Measurements from ENCODE around the gene BUB3.
A peak's percentile ranks its signal among the peaks of the same experiment; 100 is the strongest.
"Not testable (repeated sequence)": the region's sequence is repeated elsewhere in the genome, so short reads cannot be mapped to it uniquely, and the experiment has no call there.

BUB3 gene

DNA sequence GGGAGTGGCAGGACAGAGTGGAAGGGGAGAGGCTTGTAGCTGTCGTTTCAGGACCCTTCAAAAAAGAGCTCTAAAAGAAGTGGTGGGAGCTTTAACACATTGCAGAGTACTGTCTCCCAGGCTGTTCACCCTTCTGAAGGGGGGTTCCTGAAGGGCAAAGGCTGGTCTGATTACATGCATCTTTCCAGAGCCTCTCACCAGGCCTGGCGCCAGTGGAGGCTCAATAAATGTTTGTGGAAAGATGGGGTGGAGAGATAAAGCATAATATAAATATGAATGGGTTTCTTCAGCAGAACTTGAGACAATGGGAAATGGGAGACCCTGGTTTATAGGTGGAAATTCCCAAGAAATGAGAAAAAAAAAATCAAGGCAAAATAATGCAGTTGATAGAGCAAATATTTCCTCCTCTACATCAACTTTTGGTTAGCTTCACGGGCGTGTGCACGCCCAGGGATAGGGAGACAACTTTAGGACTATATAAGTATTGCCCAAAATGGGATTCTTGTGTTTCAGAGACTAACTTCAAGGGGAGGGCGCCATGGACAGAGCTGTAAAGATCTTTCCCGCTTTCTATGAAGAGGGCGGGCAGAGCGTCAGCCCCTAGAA lies 613 bp upstream of the BUB3 start:
- H3K4me3 Mint-ChIP-seq, result peak overlapping the region; percentile 98 to 100
- DNase-seq (no peak), ATAC-seq (replicated peaks) (no peak)
- H3K36me3 Mint-ChIP-seq (ENCODE audit: insufficient read depth), result peaks cover 38% of the 10 kb centered on the region
- H3K4me1 Mint-ChIP-seq (ENCODE audit: low read depth in 2 of 2), result peaks cover 41 to 48% of the 10 kb centered on the region in 2 donors
- H3K9me3 Mint-ChIP-seq, result no peaks in the 10 kb centered on the region
- peaks cover 14 to 31% of the 10 kb centered on the region in 2 donors for H3K27me3 Mint-ChIP-seq
- H3K27ac Mint-ChIP-seq, result peak overlapping the region; percentile 98

DNA sequence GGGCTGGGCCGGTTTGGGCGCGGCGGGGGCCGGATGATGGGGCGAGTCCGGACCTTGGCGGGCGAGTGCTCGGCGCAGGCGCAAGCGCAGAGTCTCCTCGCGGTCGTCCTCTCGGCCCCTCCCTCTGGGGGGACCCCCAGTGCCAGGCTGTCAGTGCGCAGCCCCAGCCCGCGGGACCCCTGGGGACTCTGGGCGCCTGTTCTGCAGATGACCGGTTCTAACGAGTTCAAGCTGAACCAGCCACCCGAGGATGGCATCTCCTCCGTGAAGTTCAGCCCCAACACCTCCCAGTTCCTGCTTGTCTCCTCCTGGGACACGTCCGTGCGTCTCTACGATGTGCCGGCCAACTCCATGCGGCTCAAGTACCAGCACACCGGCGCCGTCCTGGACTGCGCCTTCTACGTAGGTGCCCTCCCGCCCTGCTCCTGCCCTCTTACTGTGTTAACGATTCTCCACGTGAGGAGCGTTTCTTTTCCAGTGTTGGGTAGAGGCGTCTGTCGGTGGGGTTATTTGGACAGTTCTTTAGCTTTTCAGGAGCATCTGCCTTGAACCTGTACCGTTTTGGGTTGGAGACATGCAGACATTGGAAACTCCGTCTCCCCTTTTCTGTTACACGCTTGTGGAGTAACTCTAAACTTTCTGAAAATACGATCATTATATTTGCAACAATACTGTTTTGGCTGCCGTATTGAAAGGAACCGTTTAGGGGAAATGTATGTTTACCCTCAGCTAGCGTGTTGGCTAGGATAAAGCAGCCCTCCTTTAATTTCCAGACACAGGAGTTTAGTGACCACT lies 706 bp downstream of the BUB3 start:
- Mint-ChIP-seq H3K36me3 (ENCODE audit: insufficient read depth) (peaks cover 39% of the 10 kb centered on the region), H3K9me3 (no peaks in the 10 kb centered on the region), H3K4me3 (peak overlapping the region; percentile 98 to 100), H3K4me1 (ENCODE audit: low read depth in 2 of 2) (peaks cover 39 to 49% of the 10 kb centered on the region in 2 donors), H3K27me3 (peaks cover 5 to 17% of the 10 kb centered on the region in 2 donors), H3K27ac (peak overlapping the region; percentile 98)
- ATAC-seq (replicated peaks) (peak; percentile 13), DNase-seq (no peak)

DNA sequence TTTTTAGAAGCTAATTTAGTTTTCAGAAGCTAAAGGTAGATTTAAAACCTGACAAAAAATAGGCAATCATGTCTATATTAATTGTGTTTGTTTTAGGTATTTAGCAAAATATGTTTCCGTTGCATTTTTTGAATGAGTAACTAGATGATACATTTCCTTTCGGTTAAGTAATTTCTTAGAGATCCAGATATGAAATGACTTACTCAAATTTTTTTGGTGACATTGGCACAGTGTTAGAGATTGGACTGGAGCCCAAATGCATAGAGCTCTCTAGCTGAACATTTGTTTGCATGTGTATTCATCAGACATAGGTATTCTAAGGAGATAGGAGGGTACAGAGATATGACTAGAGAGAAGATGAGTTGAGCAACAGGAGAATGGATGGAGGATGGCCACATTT lies 1.9 kb downstream of the BUB3 start:
- Mint-ChIP-seq H3K4me1 (ENCODE audit: low read depth in 2 of 2) (peaks cover 50 to 56% of the 10 kb centered on the region in 2 donors), H3K27me3 (peaks cover 0 to 6% of the 10 kb centered on the region in 2 donors), H3K9me3 (no peaks in the 10 kb centered on the region), H3K36me3 (ENCODE audit: insufficient read depth) (peaks cover 44% of the 10 kb centered on the region), H3K4me3 (peak overlapping the region; percentile 6 to 100), H3K27ac (no peak overlapping the region)
- ATAC-seq (replicated peaks), result no peak
- no peak for DNase-seq

DNA sequence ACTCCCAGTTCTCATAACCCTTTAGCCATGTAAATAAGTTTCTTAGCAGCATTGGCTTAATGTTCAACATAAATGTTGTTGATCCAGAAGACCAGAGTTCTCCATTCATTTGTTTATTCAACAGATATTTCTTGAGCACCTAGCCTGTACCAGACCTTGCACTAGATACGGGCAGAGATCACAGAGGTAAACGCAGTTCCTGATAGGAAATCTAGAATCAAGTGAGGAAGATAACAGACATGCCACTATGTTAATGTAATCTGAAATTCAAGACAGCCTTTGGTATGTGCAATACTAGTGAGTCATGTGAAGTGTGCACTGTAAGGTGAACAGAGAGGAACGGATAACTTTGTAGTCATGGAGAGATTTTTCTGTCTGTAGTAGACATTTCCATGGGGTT lies 3.0 kb downstream of the BUB3 start:
- H3K36me3 Mint-ChIP-seq (ENCODE audit: insufficient read depth), result peaks cover 53% of the 10 kb centered on the region
- DNase-seq (no peak), ATAC-seq (replicated peaks) (no peak)
- peak overlapping the region in 1 of 2 donors; percentile 54 for H3K27ac Mint-ChIP-seq
- H3K4me1 Mint-ChIP-seq (ENCODE audit: low read depth in 2 of 2), result peaks cover 51 to 63% of the 10 kb centered on the region in 2 donors
- no peaks in the 10 kb centered on the region for H3K9me3 Mint-ChIP-seq
- no peaks in the 10 kb centered on the region for H3K27me3 Mint-ChIP-seq
- H3K4me3 Mint-ChIP-seq, result peak overlapping the region; percentile 12 to 100

DNA sequence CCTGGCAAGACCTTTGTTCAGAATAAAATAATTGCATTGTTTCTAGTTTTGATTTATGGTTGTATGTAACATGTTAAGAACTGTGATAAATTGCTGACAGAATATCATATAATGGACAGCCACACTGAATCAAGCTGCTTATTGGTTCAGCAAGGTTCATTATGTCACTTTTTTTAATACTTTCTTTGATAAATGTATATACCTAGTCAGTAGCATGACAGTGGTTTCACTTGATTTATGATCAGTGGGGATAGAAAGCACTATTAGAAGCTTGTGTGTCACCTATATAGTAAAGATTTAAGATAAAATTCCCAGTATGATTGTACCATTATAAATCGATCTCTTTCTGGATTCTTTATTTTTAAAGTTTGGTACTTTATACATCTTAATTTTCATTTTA lies 4.5 kb downstream of the BUB3 start:
- Mint-ChIP-seq H3K27ac (peak overlapping the region in 1 of 2 donors; percentile 35), H3K27me3 (no peaks in the 10 kb centered on the region), H3K4me3 (peak overlapping the region in 1 of 2 donors; percentile 100), H3K36me3 (ENCODE audit: insufficient read depth) (peaks cover 68% of the 10 kb centered on the region), H3K4me1 (ENCODE audit: low read depth in 2 of 2) (peaks cover 48 to 63% of the 10 kb centered on the region in 2 donors), H3K9me3 (no peaks in the 10 kb centered on the region)
- DNase-seq (no peak), ATAC-seq (replicated peaks) (no peak)

DNA sequence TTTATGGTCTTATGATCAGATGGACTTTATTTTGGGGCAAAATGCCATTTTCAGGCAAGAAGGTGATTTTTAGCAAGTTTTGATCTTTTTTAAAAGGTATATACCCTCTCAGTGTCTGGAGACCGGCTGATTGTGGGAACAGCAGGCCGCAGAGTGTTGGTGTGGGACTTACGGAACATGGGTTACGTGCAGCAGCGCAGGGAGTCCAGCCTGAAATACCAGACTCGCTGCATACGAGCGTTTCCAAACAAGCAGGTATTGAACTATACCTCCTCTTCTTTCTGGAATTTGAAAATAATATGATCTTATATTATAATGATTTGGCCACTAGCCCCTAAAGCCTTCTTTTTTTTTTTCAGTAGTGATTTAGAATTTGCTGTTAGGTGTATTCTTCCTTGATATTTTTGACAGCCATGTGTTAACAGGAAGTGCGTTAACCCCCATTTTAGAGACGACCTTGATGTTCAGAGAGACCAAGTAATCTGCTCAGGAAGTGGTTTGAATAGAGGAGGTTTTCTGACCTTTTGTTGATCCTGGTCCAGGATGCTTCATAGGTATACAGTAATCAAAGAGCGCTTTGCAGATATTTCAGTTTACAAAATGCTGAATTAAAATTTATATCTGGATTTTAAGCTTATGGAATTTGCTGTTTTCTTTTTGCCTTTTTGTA lies 6.2 kb downstream of the BUB3 start:
- peak overlapping the region; percentile 45 to 58 for H3K4me3 Mint-ChIP-seq
- peaks cover 38 to 63% of the 10 kb centered on the region in 2 donors for H3K4me1 Mint-ChIP-seq (ENCODE audit: low read depth in 2 of 2)
- peak overlapping the region; percentile 89 to 93 for H3K27ac Mint-ChIP-seq
- peaks cover 74% of the 10 kb centered on the region for H3K36me3 Mint-ChIP-seq (ENCODE audit: insufficient read depth)
- ATAC-seq (replicated peaks) (peak; percentile 100), DNase-seq (no peak)
- no peaks in the 10 kb centered on the region for H3K27me3 Mint-ChIP-seq
- H3K9me3 Mint-ChIP-seq, result no peaks in the 10 kb centered on the region

DNA sequence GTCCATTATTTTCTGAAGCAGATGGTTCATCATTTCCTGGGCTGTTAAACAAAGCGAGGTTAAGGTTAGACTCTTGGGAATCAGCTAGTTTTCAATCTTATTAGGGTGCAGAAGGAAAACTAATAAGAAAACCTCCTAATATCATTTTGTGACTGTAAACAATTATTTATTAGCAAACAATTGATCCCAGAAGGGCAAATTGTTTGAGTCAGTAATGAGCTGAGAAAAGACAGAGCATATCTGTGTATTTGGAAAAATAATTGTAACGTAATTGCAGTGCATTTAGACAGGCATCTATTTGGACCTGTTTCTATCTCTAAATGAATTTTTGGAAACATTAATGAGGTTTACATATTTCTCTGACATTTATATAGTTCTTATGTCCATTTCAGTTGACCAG lies 10.1 kb downstream of the BUB3 start:
- peaks cover 71% of the 10 kb centered on the region for H3K36me3 Mint-ChIP-seq (ENCODE audit: insufficient read depth)
- H3K27me3 Mint-ChIP-seq, result no peaks in the 10 kb centered on the region
- H3K27ac Mint-ChIP-seq, result no peak overlapping the region
- H3K9me3 Mint-ChIP-seq, result no peaks in the 10 kb centered on the region
- no peak for ATAC-seq (replicated peaks)
- no peak overlapping the region for H3K4me3 Mint-ChIP-seq
- DNase-seq, result no peak
- H3K4me1 Mint-ChIP-seq (ENCODE audit: low read depth in 2 of 2), result peaks cover 21 to 36% of the 10 kb centered on the region in 2 donors

DNA sequence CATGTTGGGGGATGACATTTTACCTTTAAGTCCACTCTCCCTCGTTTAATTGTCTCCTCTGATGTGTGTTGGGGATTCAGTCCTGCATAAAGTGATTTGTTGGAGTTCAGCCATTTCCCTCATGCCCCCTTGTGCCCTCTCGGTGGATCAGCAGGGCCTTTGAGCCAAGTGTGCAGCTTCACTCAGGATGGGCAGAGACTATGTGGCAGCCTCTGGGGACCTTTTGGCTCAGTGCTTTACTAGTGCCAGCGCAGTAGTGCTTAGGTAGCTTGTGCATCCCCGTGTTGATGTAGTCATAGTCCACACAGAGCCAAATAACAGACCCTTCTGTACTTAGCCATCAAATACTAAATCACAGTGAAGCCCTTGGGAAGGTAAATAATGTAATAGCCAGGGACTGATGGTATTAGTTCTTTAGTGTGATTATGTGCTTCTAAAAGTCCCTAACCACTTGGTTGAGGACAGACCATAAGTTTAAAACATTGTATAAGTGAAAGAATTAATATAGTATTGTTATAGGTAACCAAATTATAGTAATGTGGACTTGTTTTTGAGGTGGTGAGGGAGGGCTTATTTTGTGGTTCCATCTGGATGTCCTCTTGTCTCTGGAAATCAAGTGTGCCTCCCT lies 11.4 kb downstream of the BUB3 start:
- H3K36me3 Mint-ChIP-seq (ENCODE audit: insufficient read depth), result peaks cover 74% of the 10 kb centered on the region
- no peak overlapping the region for H3K4me3 Mint-ChIP-seq
- ATAC-seq (replicated peaks) (no peak), DNase-seq (no peak)
- peak overlapping the region in 1 of 2 donors; percentile 81 for H3K27ac Mint-ChIP-seq
- peaks cover 15 to 33% of the 10 kb centered on the region in 2 donors for H3K4me1 Mint-ChIP-seq (ENCODE audit: low read depth in 2 of 2)
- H3K27me3 Mint-ChIP-seq, result no peaks in the 10 kb centered on the region
- H3K9me3 Mint-ChIP-seq, result no peaks in the 10 kb centered on the region

DNA sequence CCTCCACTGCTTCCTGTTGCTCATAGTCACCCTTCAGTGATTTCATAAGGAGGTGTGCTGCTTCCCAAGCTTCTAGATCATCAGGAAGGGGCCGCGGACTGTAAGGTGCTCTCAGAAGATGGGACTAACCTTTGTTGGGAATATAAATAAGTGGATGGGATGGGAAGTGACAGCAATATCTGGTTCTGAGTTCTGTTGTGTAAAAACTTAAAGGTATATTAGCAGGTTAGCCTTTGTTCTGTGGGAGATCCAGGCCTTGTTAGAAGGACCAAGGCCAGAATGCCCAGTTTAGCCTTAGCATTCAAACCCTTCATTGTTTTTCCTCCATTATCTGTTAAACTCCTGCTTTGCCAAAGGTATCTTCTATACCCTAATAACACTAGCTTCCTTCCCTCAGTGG lies 12.4 kb downstream of the BUB3 start:
- Mint-ChIP-seq H3K27ac (peak overlapping the region in 1 of 2 donors; percentile 81), H3K9me3 (no peaks in the 10 kb centered on the region), H3K4me1 (ENCODE audit: low read depth in 2 of 2) (peaks cover 8 to 23% of the 10 kb centered on the region in 2 donors), H3K4me3 (no peak overlapping the region), H3K27me3 (no peaks in the 10 kb centered on the region), H3K36me3 (ENCODE audit: insufficient read depth) (peaks cover 69% of the 10 kb centered on the region)
- ATAC-seq (replicated peaks) (no peak), DNase-seq (no peak)

DNA sequence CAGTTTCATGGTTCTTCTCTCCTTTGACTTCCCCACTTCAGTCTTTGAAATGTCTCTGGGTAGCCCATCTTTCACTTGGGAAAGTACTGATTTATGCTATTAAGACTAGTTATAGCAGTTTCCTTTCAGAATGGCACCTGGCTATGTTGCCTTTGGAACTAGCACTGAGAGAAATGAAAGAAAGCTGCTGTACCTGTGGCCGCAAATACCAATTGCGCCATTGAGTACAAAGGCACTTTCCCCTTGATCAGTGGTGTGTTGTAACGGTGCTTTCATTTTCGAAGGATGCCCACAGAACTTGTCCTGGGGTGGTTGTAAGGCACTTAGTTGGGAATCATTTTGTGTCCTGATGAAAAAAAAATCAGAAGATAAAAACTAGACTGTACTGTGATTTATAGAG lies 16.8 kb downstream of the BUB3 start:
- no peak overlapping the region for H3K4me3 Mint-ChIP-seq

DNA sequence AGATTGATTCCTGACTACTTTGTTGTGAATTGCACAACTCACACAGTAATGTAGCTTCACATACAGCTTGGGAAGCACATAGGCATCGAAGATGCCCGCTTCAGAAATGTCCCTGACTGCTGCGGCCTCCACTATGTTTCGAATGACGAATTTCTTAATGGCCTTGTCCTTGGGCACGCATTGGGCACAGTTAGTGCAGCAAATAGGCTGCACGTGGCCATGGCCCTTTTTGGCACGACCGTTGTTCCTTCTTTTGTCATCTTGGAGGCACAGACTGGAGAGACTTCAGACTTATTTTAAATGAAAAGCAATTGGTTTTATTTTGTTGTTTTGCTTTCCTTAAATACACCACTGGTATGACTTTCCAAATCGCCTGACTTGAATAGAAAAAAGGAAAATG lies 17.4 kb downstream of the BUB3 start:
- not testable (repeated sequence) for H3K4me3 Mint-ChIP-seq; H3K9me3 Mint-ChIP-seq; ATAC-seq (replicated peaks); H3K27me3 Mint-ChIP-seq; DNase-seq; H3K27ac Mint-ChIP-seq
- peaks cover 13 to 21% of the 10 kb centered on the region in 2 donors for H3K4me1 Mint-ChIP-seq (ENCODE audit: low read depth in 2 of 2)
- H3K36me3 Mint-ChIP-seq (ENCODE audit: insufficient read depth), result peaks cover 29% of the 10 kb centered on the region

More for the DNA sequence above, 16.8 kb downstream of the BUB3 start:
- peaks cover 13 to 21% of the 10 kb centered on the region in 2 donors for H3K4me1 Mint-ChIP-seq (ENCODE audit: low read depth in 2 of 2)
- peaks cover 32% of the 10 kb centered on the region for H3K36me3 Mint-ChIP-seq (ENCODE audit: insufficient read depth)
- H3K9me3 Mint-ChIP-seq, result no peaks in the 10 kb centered on the region
- no peaks in the 10 kb centered on the region for H3K27me3 Mint-ChIP-seq
- H3K27ac Mint-ChIP-seq, result no peak overlapping the region
- no peak for ATAC-seq (replicated peaks)
- DNase-seq, result no peak

DNA sequence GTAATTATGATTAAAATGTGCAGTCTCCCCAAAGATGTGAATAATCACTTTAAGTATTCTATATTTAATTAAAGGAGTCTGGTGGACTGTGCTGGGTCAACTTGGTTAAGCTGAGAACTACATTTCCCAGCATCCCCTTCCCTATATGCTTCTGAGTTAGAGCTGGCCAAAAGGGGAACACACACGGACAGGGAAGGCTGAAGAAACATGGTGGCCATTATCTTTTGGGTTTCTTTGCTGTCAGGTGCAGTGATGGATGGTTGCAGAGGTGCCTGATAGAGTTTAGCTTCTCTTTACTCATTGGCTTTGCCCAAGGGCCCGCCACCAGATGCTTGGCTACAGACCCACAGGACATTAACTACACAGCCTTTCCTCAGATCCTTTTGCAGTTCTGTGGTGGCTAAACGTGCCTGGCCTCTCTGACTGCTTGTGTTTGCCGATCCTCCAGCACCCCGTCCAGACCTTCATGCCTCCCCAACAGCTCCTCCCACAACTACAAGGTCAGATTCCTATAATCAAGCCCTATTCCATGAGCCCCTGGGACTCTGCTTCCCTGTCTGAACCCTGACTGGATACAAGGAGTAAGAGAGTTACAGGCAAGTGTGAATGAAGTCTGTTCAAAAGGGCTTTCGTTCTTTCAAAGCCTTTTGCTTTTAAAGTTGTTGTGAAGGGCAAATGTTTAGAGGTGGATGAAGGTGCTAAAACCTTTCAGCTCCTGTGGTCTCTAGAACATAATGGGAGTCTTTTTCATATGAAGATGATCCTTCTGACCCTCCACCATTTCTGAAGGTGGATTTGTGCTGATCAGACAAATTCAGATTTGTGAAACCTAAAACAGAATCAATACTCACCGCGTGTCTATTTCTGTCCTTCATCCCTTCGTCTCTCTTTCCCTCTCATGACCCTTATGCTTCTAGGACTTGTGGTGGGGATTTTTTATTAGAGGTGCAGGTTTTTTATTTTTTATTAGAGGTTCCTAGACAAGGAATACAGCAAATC lies 21.5 kb downstream of the BUB3 start:
- Mint-ChIP-seq H3K27ac (peak overlapping the region in 1 of 2 donors; percentile 36), H3K36me3 (ENCODE audit: insufficient read depth) (peaks cover 8% of the 10 kb centered on the region), H3K4me1 (ENCODE audit: low read depth in 2 of 2) (peaks cover 9 to 18% of the 10 kb centered on the region in 2 donors), H3K4me3 (no peak overlapping the region), H3K9me3 (no peaks in the 10 kb centered on the region), H3K27me3 (no peaks in the 10 kb centered on the region)
- DNase-seq (no peak), ATAC-seq (replicated peaks) (no peak)

Data from effector memory CD8-positive, alpha-beta T cell (primary cell).